Fibroblast of the aortic adventitia (primary cell): Measurements from ENCODE around the gene NUMA1. TPM values are rescaled to one million over a fixed set of nuclear protein-coding genes. Genes with fewer than 3 reads are reported as not detected.

Experiments used
- DNase-seq: peaks from one replicate; pipeline ENCODE4 v3.0.0-alpha.2; 2010; ENCODE audit warnings: low read depth
- H3K4me3 ChIP-seq: 2 replicates; pipeline ENCODE4 v1.5.1; 2011; ENCODE audit warnings: low read depth, mild to moderate bottlenecking, control low read depth, low read length, moderate library complexity
- CTCF ChIP-seq: IDR thresholded peaks from 2 replicates; pipeline ENCODE4 v1.5.1; 2011; ENCODE audit warnings: mild to moderate bottlenecking, low read length, control low read depth, inconsistent platforms; ENCODE audit not compliant: insufficient read depth
- total RNA-seq: library from RNA; depleted of rRNA; stranded (reverse); fragments of >200 nt; gene quantifications from 2 replicates; pipeline ENCODE4 v1.2.3, GENCODE V29; 2012; ENCODE audit warnings: low replicate concordance

Gene NUMA1
- total RNA-seq, 1 donor: 134 TPM

GRCh38 chr11:72024069-72024754 lies 56.1 kb downstream of the NUMA1 start:
- no peak for DNase-seq
- no peak for TF ChIP-seq CTCF
- H3K4me3 ChIP-seq: no peak overlapping the region

- H3K4me3 ChIP-seq: no peak overlapping the region
- no peak for TF ChIP-seq CTCF
- no peak for DNase-seq
Measured at GRCh38 chr11:72023335-72023734, 57.0 kb downstream of the NUMA1 start.

GRCh38 chr11:72018171-72018570 lies 62.2 kb downstream of the NUMA1 start:
- DNase-seq: no peak
- no peak for TF ChIP-seq CTCF
- no peak overlapping the region for H3K4me3 ChIP-seq

- no peak overlapping the region for H3K4me3 ChIP-seq
- TF ChIP-seq CTCF: peak; percentile 37
- no peak for DNase-seq
Measured at GRCh38 chr11:72015511-72016061, 64.8 kb downstream of the NUMA1 start.

GRCh38 chr11:72014761-72015320 lies 65.5 kb downstream of the NUMA1 start:
- no peak for TF ChIP-seq CTCF
- H3K4me3 ChIP-seq: no peak overlapping the region
- no peak for DNase-seq

GRCh38 chr11:72013765-72014711 lies 66.3 kb downstream of the NUMA1 start:
- no peak overlapping the region for H3K4me3 ChIP-seq
- DNase-seq: peak; percentile 73
- TF ChIP-seq CTCF: no peak
